22Rv1 (cell line): ENCODE data around the gene AMBRA1.

Experiments
- CTCF ChIP-seq: fragments of 450-650 bp; IDR thresholded peaks from 2 replicates; pipeline ENCODE4 v1.5.1; 2017; ENCODE audit warnings: mild to moderate bottlenecking
- ZFX ChIP-seq: fragments of 450-650 bp; IDR thresholded peaks from 2 replicates; pipeline ENCODE4 v1.6.1; 2017; ENCODE audit warnings: antibody characterized with exemption, borderline replicate concordance

- no peak for TF ChIP-seq CTCF
- TF ChIP-seq ZFX = no peak
Observed at GRCh38 chr11:46607516-46607915, 13.7 kb upstream of the AMBRA1 start.
